Esophagus muscularis mucosa (tissue), 4 donors: ENCODE data around the gene ATP4B.

Experiments used
- EP300 ChIP-seq: sonication (generic); formaldehyde crosslinking; IDR thresholded peaks from one replicate; pipeline ENCODE4 v1.6.1; 2017; ENCODE audit warnings: antibody characterized with exemption
- POLR2A ChIP-seq: fragments of 450-650 bp; IDR thresholded peaks from one replicate; pipeline ENCODE4 v1.6.1; 2017; ENCODE audit warnings: antibody characterized with exemption, moderate library complexity, mild to moderate bottlenecking, low read depth
- POLR2AphosphoS5 ChIP-seq, 2 donors: sonication (generic); formaldehyde crosslinking; IDR thresholded peaks; one replicate each; pipeline ENCODE4 v1.6.1; 2017; ENCODE audit warnings: antibody characterized with exemption in 2 of 2
- TF ChIP-seq, protein P1 (sequence below), 3 experiments: fragments of 200-600 bp in 2 of 3; fragments of 450-650 bp in 1 of 3; sonication (generic) in 2 of 3; IDR thresholded peaks; one replicate each; pipeline ENCODE4 v1.5.1; 2017 to 2019; ENCODE audit warnings: antibody characterized with exemption in 3 of 3, mild to moderate bottlenecking in 2 of 3, moderate library complexity in 1 of 3

DNA sequence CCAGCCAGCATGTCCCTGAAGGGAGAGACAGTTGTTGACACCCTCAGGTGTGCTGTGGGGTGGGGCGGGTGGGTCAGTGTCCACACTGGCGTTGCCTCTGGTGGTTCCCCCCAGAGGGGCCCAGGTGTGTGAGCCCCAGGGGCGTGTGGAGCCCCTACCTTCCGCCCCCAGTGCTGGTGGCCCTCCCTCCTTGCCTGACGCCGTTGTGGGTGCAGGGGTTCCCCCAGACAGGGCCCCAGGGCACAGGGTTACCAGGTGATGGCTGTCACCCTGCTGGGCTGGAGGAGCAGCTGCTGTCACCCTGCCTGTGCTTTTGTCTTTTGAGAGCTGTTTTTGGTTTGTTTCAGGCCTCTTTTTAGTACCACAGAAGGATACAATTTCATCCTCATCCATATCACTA lies 27.2 kb downstream of the ATP4B start:
- TF ChIP-seq, protein P1, sequence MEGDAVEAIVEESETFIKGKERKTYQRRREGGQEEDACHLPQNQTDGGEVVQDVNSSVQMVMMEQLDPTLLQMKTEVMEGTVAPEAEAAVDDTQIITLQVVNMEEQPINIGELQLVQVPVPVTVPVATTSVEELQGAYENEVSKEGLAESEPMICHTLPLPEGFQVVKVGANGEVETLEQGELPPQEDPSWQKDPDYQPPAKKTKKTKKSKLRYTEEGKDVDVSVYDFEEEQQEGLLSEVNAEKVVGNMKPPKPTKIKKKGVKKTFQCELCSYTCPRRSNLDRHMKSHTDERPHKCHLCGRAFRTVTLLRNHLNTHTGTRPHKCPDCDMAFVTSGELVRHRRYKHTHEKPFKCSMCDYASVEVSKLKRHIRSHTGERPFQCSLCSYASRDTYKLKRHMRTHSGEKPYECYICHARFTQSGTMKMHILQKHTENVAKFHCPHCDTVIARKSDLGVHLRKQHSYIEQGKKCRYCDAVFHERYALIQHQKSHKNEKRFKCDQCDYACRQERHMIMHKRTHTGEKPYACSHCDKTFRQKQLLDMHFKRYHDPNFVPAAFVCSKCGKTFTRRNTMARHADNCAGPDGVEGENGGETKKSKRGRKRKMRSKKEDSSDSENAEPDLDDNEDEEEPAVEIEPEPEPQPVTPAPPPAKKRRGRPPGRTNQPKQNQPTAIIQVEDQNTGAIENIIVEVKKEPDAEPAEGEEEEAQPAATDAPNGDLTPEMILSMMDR (IDR thresholded peaks at IDR 0.05) = no peak
- TF ChIP-seq POLR2A (no peak), POLR2AphosphoS5 (IDR thresholded peaks at IDR 0.05) (no peak), EP300 (no peak)
